ENCODE results near the gene NLN.
"Not testable (repeated sequence)": the region's sequence is repeated elsewhere in the genome, so short reads cannot be mapped to it uniquely, and the experiment has no call there.

NLN gene

GRCh38 chr5:65732046-65732445, 10.0 kb downstream of the NLN start:
- DNase-seq (ENCODE audit: low read depth in 2 of 2) = not testable (repeated sequence)

- not testable (repeated sequence) for DNase-seq (ENCODE audit: low read depth in 2 of 2)
Measured at GRCh38 chr5:65734196-65734775, 12.3 kb downstream of the NLN start.

DNA sequence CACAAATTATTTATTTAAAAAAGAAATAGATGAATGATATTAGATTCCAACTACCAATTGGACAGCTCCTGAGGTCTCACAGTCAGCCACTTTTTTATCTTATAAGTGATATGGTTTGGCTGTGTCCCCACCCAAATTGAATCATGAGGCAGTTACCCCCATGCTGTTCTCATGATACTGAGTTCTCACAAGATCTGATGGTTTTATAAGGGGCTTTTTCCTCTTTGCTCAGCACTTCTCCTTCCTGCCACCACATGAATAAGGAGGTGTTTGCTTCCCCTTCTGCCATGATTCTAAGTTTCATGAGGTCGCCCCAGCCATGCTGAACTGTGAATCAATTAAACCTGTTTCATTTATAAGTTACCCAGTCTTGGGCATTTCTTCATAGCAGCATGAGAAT, 12.9 kb downstream of the NLN start:
- DNase-seq (ENCODE audit: low read depth in 2 of 2) = no peak

- DNase-seq (ENCODE audit: low read depth in 2 of 2) = no peak
Measured at GRCh38 chr5:65736011-65736410, 14.0 kb downstream of the NLN start.

DNA sequence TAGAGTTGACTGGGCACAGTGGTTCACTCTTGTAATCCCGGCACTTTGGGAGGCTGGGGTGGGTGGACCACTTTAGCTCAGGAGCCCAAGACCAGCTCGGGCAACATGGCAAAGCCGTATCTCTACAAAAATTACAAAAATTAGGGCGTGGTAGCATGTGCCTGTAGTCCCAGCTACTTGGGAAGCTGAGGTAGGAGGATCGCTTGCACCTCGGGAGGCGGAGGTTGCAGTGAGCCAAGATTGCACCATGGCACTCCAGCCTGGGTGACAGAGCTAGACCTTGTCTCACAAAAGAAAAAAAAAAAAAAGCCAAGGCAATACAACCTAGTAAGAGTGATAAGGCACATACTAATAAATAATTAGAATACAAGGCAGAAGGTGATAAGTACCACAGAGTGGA, 15.8 kb downstream of the NLN start:
- no peak for DNase-seq (ENCODE audit: low read depth in 2 of 2)

- DNase-seq (ENCODE audit: low read depth in 2 of 2) = no peak
Measured at GRCh38 chr5:65738305-65738704, 16.3 kb downstream of the NLN start.

DNA sequence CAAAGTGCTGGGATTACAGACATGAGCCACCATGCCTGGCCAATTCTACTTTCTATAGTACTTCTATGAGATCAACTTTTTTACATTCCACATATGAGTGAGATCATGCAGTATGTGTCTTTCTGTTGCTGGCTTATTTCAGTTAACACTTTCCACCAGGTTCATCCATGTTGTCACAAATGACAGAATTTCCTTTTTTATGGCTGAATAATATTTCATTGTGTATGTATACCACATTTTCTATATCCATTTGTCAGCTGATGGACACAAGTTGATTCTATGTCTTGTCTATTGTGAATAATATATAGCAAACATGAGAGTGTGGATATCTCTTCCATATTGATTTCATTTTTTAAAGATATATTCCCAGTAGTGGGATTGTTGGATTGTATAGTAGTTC, 17.2 kb downstream of the NLN start:
- DNase-seq (ENCODE audit: low read depth in 2 of 2) = no peak

GRCh38 chr5:65742565-65743231, 20.7 kb downstream of the NLN start:
- DNase-seq (ENCODE audit: low read depth in 2 of 2) = no peak

DNA sequence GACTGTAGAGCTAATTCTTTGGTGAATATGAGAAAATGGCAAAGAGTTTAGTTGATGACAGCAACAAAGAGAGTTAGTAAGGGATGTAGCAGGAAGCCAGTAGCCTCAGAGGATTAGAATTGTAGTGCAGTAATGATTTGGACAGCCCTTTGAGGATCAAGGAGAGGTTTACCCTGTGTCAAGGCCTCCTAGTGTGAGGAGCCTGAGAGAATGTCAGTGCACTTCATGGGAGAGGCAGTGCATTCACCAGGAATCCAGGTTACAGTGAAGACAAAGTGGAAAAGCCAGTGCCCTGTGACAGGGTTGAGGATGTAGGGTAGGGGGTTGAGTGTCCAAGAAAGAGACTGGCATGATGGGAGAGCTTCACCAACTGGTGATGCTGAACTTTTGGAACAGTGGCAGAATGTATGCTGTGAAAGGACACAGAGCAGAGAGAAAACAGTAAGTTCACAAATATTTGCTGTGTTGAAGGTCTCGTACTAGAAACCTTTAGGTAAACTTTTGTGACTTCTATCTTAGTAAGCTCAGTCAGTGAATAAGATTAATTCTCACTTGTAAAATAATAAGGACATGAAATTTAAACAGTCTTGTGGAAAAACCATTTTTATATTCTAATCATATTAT, 27.3 kb downstream of the NLN start:
- no peak for DNase-seq (ENCODE audit: low read depth in 2 of 2)

DNA sequence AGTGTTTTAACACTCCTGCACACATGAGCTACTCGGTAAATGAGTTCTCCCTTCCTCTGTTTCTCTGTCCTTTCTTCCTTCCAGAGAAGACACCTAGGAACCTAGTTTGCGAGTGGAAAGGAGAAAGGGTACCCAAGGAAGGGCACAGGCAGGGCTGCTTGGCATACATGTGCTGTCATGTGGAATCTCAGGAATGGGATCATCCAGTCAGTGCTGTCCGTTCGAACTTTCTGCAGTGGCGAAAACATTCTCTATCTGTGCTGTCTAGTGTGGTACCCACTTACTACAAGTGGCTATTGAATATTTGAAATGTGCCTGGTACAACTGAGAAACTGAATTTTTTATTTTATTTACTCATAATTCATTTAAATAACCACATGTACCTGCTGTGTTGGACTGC, 28.0 kb downstream of the NLN start:
- no peak for DNase-seq (ENCODE audit: low read depth in 2 of 2)

DNA sequence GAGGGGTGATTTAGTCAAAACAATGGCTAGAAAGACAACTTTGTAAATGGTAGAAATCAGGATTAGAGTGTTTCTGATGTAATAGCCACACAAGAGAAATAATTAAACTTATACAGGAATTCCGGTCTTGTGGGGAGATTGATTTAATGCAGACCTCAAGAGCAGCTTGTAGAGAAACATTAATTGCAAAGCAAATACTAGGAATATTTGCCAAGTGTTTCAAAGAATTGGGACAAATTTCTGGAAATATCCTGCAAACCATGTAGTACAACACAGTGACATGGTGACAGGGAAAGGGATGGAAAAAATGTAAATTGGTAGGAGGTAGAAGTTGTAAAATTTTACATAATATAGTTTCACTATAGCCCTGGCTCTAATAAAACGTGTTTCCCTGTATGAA, 28.9 kb downstream of the NLN start:
- no peak for DNase-seq (ENCODE audit: low read depth in 2 of 2)

GRCh38 chr5:65753189-65753588, 31.2 kb downstream of the NLN start:
- DNase-seq (ENCODE audit: low read depth in 2 of 2) = no peak

DNA sequence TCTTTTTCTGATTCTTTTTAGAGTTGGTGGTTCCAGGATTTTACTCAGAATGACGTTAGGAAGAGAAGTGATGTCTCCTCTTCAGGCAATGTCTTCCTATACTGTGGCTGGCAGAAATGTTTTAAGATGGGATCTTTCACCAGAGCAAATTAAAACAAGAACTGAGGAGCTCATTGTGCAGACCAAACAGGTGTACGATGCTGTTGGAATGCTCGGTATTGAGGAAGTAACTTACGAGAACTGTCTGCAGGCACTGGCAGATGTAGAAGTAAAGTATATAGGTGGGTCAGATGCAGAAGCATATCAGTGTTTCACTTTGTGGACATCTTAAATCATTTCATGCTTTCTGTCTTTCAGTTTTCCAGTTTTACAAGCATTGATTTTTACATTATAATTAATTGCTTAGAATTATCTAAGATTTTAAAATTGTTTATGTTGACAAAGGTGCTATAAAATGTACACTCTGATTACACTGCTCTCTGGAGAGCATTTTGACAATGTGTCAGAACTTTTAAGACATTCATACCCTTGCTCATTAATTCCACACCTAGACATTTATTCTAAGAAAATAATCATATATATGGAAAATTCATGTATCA, 36.6 kb downstream of the NLN start:
- DNase-seq (ENCODE audit: low read depth in 2 of 2) = no peak

DNA sequence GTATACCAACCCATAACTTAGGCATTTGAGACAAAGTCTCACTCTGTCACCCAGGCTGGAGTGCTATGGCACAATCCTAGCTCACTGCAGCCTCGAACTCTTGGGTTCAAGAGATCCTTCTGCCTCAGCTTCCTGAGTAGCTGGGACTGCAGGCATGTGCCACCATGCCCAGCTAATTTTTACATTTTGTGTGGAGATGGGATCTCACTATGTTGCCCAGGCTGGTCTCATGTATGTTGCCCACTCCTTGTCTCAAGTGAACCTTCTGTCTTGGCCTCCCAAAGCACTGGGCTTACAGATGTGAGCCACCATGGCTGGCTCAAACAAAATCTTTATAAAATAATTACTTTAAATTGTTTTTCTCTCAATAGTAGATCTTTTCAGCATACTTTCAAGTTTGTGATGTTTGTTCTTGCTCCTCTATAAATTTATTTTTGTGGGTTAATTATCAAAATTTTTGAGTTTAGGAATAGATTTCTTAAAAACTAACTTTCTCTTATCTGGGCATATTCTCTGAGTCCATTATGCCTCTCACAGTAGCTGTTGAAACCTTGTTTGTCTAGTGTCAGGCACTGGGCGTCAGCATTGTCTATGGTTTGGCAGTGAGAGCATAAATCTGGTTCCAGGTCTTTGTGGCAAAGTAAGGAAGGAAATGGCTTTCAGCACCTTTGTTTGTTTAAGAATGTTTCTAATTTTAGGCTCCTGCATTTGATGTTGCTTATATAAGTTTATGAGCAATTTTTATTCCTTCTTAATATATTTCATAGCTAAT, 38.7 kb downstream of the NLN start:
- DNase-seq (ENCODE audit: low read depth in 2 of 2) = no peak

DNA sequence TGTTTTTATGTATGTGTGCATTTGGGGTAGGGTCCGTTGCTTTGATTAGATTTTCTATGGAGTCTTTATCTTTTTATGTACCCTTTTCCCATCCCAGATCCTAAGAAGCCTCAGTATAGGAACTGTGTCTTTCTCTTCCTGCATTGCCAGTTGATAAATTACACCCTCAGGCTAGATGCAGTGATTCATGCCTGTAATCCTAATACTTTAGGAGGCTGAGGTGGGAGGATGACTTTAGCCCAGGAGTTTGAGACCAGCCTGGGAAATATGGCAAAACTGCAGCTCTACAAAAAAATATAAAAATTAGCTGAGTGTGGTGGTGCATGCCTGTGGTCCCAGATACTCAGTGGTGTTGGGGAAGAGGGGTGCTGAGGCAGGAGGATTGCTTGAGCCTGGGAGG, 40.2 kb downstream of the NLN start:
- DNase-seq (ENCODE audit: low read depth in 2 of 2) = no peak

DNA sequence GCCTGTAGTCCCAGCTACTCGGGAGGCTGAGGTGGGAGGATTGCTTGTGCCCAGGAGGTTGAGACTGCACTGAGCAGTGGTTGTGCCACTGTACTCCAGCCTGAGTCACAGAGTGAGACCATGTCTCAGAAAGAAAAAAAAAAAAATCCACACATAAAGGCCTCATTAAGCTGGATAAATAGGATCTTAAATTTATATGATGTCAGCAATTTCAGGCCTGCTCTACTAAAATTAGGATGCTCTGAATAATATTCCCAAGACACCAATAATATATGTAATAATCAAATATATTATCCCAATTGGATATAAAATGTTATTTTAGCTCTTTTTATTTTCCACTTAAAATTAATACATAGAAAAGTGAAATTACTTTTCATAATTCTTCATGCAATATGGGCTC, 43.6 kb downstream of the NLN start:
- DNase-seq (ENCODE audit: low read depth in 2 of 2) = no peak

DNA sequence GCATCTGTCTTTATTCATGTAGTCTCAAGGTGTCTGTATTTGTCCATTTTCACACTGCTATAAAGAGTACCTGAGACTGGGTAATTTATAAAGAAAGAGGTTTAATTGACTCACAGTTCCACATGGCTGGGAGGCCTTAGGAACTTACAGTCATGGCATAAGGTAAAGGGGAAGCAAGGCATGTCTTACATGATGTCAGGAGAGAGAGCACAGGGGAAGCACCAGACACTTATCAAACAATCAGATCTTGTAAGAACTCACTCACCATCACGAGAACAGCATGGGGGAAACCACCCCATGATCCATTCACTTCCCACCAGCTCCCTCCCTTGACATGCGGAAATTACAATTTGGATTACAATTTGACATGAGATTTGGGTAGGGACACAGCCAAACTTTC, 44.2 kb downstream of the NLN start:
- no peak for DNase-seq (ENCODE audit: low read depth in 2 of 2)

DNA sequence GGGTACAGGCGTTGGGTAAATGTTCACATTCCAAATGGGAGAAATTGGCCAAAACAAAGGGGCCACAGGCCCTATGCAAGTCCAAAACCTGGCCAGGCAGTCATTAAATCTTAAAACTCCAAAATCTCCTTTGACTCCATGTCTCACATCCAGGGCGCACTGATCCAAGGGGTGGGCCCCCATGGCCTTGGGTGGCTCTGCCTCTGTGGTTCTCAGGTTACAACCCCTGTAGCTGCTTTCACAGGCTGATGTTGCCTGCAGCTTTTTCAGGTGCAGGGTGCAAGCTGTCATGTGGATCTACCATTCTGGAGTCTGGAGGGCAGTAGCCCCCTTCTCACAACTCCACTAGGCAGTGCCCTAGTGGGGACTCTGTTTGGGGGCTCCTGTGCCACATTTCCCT, 44.8 kb downstream of the NLN start:
- DNase-seq (ENCODE audit: low read depth in 2 of 2) = no peak

GRCh38 chr5:65767565-65767964, 45.6 kb downstream of the NLN start:
- DNase-seq (ENCODE audit: low read depth in 2 of 2) = no peak

GRCh38 chr5:65768723-65769346, 46.8 kb downstream of the NLN start:
- no peak for DNase-seq (ENCODE audit: low read depth in 2 of 2)

GRCh38 chr5:65769539-65769938, 47.5 kb downstream of the NLN start:
- no peak for DNase-seq (ENCODE audit: low read depth in 2 of 2)

- no peak for DNase-seq (ENCODE audit: low read depth in 2 of 2)
Measured at GRCh38 chr5:65771266-65771665, 49.3 kb downstream of the NLN start.

Data from stimulated activated CD8-positive, alpha-beta memory T cell treated with anti-CD3 and anti-CD28 coated beads, Interleukin-15, amount 100 ng/mL, for 48 hours (primary cell).